ENCODE results near the gene EXOC4. TPM values are rescaled to one million over a fixed set of nuclear protein-coding genes. Genes with fewer than 3 reads are reported as not detected.

Gene EXOC4
- total and polyA plus RNA-seq, 2 of the 13 experiments (the other 11 are each of a cell fraction or from before 2014, with no cell fraction given): 22.5 to 39.0 TPM

- FAIRE-seq (no peak), DNase-seq (ENCODE audit: low spot score) (no peak), ATAC-seq (no peak)
- Histone ChIP-seq H3K4me3 (replicated peaks in 1 of 3; ENCODE audit: insufficient read depth in 1 of 3, low read depth in 2 of 3, low read length in 3 of 3) (no peak overlapping the region), H2AFZ (ENCODE audit: low read length) (no peak overlapping the region), H3K9me3 (ENCODE audit: low read length) (no peaks in the 10 kb centered on the region), H3K27ac (ENCODE audit: extremely low read length, insufficient read depth, low read length) (no peak overlapping the region), H3K9ac (ENCODE audit: insufficient read depth, low read depth, low read length) (no peak overlapping the region), H4K20me1 (ENCODE audit: insufficient read depth, low read length) (no peaks in the 10 kb centered on the region), H3K27me3 (ENCODE audit: control insufficient read depth in 1 of 2, insufficient read depth in 2 of 2, low read length in 2 of 2) (no peaks in the 10 kb centered on the region), H3K4me2 (ENCODE audit: low read depth, low read length) (no peak overlapping the region), H3K79me2 (ENCODE audit: insufficient read depth, low read length) (no peaks in the 10 kb centered on the region), H3K4me1 (ENCODE audit: insufficient read depth, low read length) (no peaks in the 10 kb centered on the region), H3K36me3 (replicated peaks in 1 of 2; ENCODE audit: control insufficient read depth in 1 of 2, insufficient read depth in 2 of 2, low read length in 2 of 2) (no peaks in the 10 kb centered on the region)
- in situ Hi-C loops (cut with HindIII; ENCODE audit: extremely low pct_ligation_motif_present, low pct_unique_long_range_greater_than_20kb): no loop called here
- TF ChIP-seq ZNF331 (CRISPR knock-in tag; IDR thresholded peaks at IDR 0.05) (no peak), CBX5 (CRISPR knock-in tag; IDR thresholded peaks at IDR 0.05; ENCODE audit: borderline replicate concordance) (no peak), ZKSCAN5 (CRISPR knock-in tag; IDR thresholded peaks at IDR 0.05) (no peak), FLYWCH1 (CRISPR knock-in tag; IDR thresholded peaks at IDR 0.05) (no peak), ZNF850 (CRISPR knock-in tag; conservative IDR thresholded peaks at IDR 0.05) (no peak), ZNF570 (CRISPR knock-in tag; IDR thresholded peaks at IDR 0.05; ENCODE audit: borderline replicate concordance) (no peak), ZNF879 (CRISPR knock-in tag; IDR thresholded peaks at IDR 0.05) (no peak), IRF2 (CRISPR knock-in tag; IDR thresholded peaks at IDR 0.05) (no peak), HOXD1 (CRISPR knock-in tag; IDR thresholded peaks at IDR 0.05) (no peak)
- BruUV-seq (replicated peaks): no TSS peak
- WGBS (ENCODE audit: low lambda C conversion rate): 92% methylated on average over 4 of the region's 4 CpGs
- CTCF ChIA-PET (ENCODE audit: low intra/inter-chr PET ratio, low total read pairs): no interaction called here
- intact Hi-C loops (cut with micrococcal nuclease; ENCODE audit: unreplicated experiment): no loop called here
- POLR2A ChIA-PET: no interaction called here
Measured at GRCh38 chr7:133668296-133669060, 415.6 kb downstream of the EXOC4 start.

DNA sequence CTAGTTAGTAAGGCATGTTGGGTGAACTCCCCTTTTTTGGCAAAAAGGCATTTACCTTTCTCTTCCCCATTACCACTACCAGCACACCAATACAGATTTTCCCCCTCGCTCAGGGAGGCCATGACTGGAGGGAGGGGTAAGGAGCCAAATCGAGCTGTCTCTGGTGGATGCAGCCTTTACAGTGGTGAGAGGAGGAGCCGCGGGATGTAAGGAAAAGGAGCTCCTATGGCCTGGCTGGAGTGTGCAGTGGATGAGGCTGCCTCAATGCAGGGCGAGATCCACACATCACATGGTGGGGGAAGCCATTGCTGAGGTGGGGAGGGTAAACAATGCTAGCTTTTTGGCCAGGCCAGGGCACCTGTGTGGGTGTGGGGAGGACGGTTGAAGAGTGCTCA, 416.2 kb downstream of the EXOC4 start:
- POLR2A ChIA-PET: no interaction called here
- no peaks in the 10 kb centered on the region for H3K9me3 ChIP-seq (ENCODE audit: low read length)
- no peak overlapping the region for H3K4me3 ChIP-seq (replicated peaks in 1 of 3; ENCODE audit: insufficient read depth in 1 of 3, low read depth in 2 of 3, low read length in 3 of 3)
- TF ChIP-seq ZNF10 (CRISPR knock-in tag; IDR thresholded peaks at IDR 0.05; ENCODE audit: borderline replicate concordance, low read depth): no peak
- no peak for TF ChIP-seq SIX4 (CRISPR knock-in tag; IDR thresholded peaks at IDR 0.05)
- no peak for TF ChIP-seq ZNF24 (IDR thresholded peaks at IDR 0.05)
- no peak for TF ChIP-seq ZNF776 (CRISPR knock-in tag; IDR thresholded peaks at IDR 0.05)
- TF ChIP-seq ZNF597 (CRISPR knock-in tag; IDR thresholded peaks at IDR 0.05): no peak
- in situ Hi-C loops (cut with HindIII; ENCODE audit: extremely low pct_ligation_motif_present, low pct_unique_long_range_greater_than_20kb): no loop called here
- H3K4me1 ChIP-seq (ENCODE audit: insufficient read depth, low read length): no peaks in the 10 kb centered on the region
- H3K36me3 ChIP-seq (replicated peaks in 1 of 2; ENCODE audit: control insufficient read depth in 1 of 2, insufficient read depth in 2 of 2, low read length in 2 of 2): no peaks in the 10 kb centered on the region
- H3K79me2 ChIP-seq (ENCODE audit: insufficient read depth, low read length): no peaks in the 10 kb centered on the region
- ATAC-seq (no peak), DNase-seq (ENCODE audit: low spot score) (no peak), FAIRE-seq (no peak)
- no peak overlapping the region for H2AFZ ChIP-seq (ENCODE audit: low read length)
- no peak overlapping the region for H3K4me2 ChIP-seq (ENCODE audit: low read depth, low read length)
- no peaks in the 10 kb centered on the region for H4K20me1 ChIP-seq (ENCODE audit: insufficient read depth, low read length)
- H3K27me3 ChIP-seq (ENCODE audit: control insufficient read depth in 1 of 2, insufficient read depth in 2 of 2, low read length in 2 of 2): no peaks in the 10 kb centered on the region
- H3K27ac ChIP-seq (ENCODE audit: extremely low read length, insufficient read depth, low read length): no peak overlapping the region
- CTCF ChIA-PET (ENCODE audit: low intra/inter-chr PET ratio, low total read pairs): no interaction called here
- 81% methylated on average over 6 of the region's 6 CpGs for WGBS (ENCODE audit: low lambda C conversion rate)
- H3K9ac ChIP-seq (ENCODE audit: insufficient read depth, low read depth, low read length): no peak overlapping the region
- no TSS peak for BruUV-seq (replicated peaks)
- intact Hi-C loops (cut with micrococcal nuclease; ENCODE audit: unreplicated experiment): no loop called here

Measured in HepG2 (cell line).